ENCODE results near the gene RBL1. TPM values are rescaled to one million over a fixed set of nuclear protein-coding genes. Genes with fewer than 3 reads are reported as not detected.

Gene RBL1
- total and polyA plus RNA-seq, 9 donors, result 3.0 to 11.1 (median 7.5) TPM

GRCh38 chr20:36956674-36957073, 139.1 kb downstream of the RBL1 start:
- DNase-seq, result no peak
- Histone ChIP-seq H3K9me3 (no peaks in the 10 kb centered on the region), H3K27me3 (no peaks in the 10 kb centered on the region), H3K4me1 (ENCODE audit: insufficient read depth) (peaks cover 9% of the 10 kb centered on the region), H3K4me3 (no peak overlapping the region), H3K36me3 (no peaks in the 10 kb centered on the region), H3K27ac (no peak overlapping the region)
- 65 to 82% (median 66%) methylated on average over 2 of the region's 2 CpGs for WGBS, 3 donors
- TF ChIP-seq CTCF (IDR thresholded peaks at IDR 0.05) (no peak), EP300 (IDR thresholded peaks at IDR 0.05) (no peak), POLR2A (IDR thresholded peaks at IDR 0.05) (no peak)
- intact Hi-C loops (cut with DNase I), result no loop called here

DNA sequence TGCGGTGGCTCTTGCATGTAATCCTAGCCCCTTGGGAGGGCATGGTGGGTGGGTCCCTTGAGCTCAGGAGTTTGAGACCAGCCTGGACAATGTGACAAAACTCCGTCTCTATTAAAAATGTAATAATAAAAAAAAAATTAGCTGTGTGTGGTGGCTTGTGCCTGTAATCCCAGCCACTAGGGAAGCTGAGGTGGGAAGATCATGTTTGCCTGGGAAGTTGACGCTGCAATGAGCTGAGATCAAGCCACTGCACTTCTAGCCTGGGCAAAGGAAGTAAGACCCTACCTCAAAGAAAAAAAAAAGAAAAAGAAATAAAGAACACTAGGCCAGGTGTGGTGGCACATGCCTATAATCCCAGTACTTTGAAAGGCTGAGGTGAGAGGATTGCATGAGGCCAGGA, 139.8 kb downstream of the RBL1 start:
- no peak for DNase-seq
- H3K4me3 ChIP-seq, result no peak overlapping the region
- H3K27ac ChIP-seq, result no peak overlapping the region
- WGBS, 3 donors, result 80 to 94% (median 80%) methylated on average over 3 of the region's 3 CpGs
- H3K27me3 ChIP-seq, result no peaks in the 10 kb centered on the region
- H3K36me3 ChIP-seq, result no peaks in the 10 kb centered on the region
- H3K9me3 ChIP-seq, result no peaks in the 10 kb centered on the region
- intact Hi-C loops (cut with DNase I), result no loop called here
- TF ChIP-seq POLR2A (IDR thresholded peaks at IDR 0.05) (no peak), EP300 (IDR thresholded peaks at IDR 0.05) (no peak), CTCF (IDR thresholded peaks at IDR 0.05) (no peak)
- peaks cover 9% of the 10 kb centered on the region for H3K4me1 ChIP-seq (ENCODE audit: insufficient read depth)

DNA sequence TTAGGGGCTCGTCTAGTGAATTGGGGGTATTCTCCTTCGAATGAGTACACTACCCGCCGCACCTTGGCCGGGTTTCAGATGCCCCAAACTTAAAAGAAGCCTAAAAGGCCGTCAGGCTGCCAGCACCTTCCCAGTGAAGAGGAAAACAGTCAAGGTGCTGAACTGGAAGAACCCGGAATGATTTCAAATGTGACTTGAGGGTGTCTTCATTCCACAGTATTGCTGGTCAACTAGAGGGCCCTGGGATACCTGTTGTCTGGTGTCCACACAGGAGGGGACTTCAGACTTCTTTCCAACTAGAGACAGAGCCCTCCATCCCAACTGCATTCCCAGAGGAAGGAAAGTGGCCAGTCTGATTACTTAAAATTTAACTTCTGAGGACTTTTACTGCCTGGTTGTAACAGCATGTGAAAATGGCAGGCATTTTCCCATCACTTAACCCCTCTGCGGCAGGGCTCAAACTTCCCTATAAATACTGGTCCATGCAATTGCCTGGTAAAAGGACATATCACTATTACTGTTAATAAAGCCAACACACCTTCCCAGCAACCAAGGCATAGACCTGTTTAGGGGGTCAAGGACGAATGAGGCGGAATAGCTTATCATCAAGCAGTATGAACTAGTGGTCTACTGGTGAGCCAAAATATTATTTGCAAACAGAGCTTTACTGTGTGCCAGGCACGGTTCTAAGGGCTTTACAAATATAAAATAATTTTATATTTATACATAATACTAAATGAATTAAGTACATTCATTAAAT, 143.6 kb downstream of the RBL1 start:
- WGBS, 3 donors, result 22 to 28% (median 22%) methylated on average over 11 of the region's 11 CpGs
- intact Hi-C loops (cut with DNase I), result no loop called here

More for the DNA sequence above, 143.6 kb downstream of the RBL1 start:
- no peak for TF ChIP-seq POLR2A (IDR thresholded peaks at IDR 0.05)
- no peak for TF ChIP-seq CTCF (IDR thresholded peaks at IDR 0.05)
- TF ChIP-seq EP300 (IDR thresholded peaks at IDR 0.05), result peak; percentile 14
- H3K9me3 ChIP-seq, result no peaks in the 10 kb centered on the region
- peak overlapping the region; percentile 59 to 75 for H3K27ac ChIP-seq
- peak overlapping the region; percentile 68 for H3K4me3 ChIP-seq
- peaks cover 14% of the 10 kb centered on the region for H3K4me1 ChIP-seq (ENCODE audit: insufficient read depth)
- no peaks in the 10 kb centered on the region for H3K27me3 ChIP-seq
- H3K36me3 ChIP-seq, result no peaks in the 10 kb centered on the region
- DNase-seq, result no peak

Data from ovary (tissue), 9 donors.